Fibroblast of lung (primary cell): ENCODE measurements around the gene GLOD5. TPM values are rescaled to one million over a fixed set of nuclear protein-coding genes. Genes with fewer than 3 reads are reported as not detected.

Experiments
- DNase-seq, 2 donors: peaks; one replicate each; pipeline versions ENCODE4 v3.0.0 to v3.0.0-alpha.2; 2010; ENCODE audit warnings: low read depth in 2 of 2
- H2AFZ ChIP-seq: 2 replicates; pipeline ENCODE4 v1.5.1; 2012; ENCODE audit warnings: low read length, control low read depth, inconsistent platforms
- H3K27ac ChIP-seq: 2 replicates; pipeline ENCODE4 v1.5.1; 2011; ENCODE audit warnings: low read length, control low read depth; ENCODE audit not compliant: insufficient read depth
- H3K27me3 ChIP-seq: 2 replicates; pipeline ENCODE4 v1.5.1; 2011; ENCODE audit warnings: mild to moderate bottlenecking, low read length; ENCODE audit not compliant: control insufficient read depth, insufficient read depth
- H3K36me3 ChIP-seq: 2 replicates; pipeline ENCODE4 v1.5.1; 2011; ENCODE audit warnings: low read length; ENCODE audit not compliant: control insufficient read depth, insufficient read depth
- H3K4me1 ChIP-seq: 2 replicates; pipeline ENCODE4 v1.5.1; 2011; ENCODE audit warnings: low read length; ENCODE audit not compliant: control insufficient read depth, insufficient read depth; ENCODE audit errors: extremely low read depth
- H3K4me2 ChIP-seq: 2 replicates; pipeline ENCODE4 v1.5.1; 2011; ENCODE audit warnings: low read length, control low read depth; ENCODE audit not compliant: insufficient read depth; ENCODE audit errors: extremely low read depth
- H3K4me3 ChIP-seq, 4 experiments: fragments of 200-600 bp in 1 of 4; sonication (generic) in 1 of 4; replicated peaks in 1 of 4; 2 replicates each; pipeline ENCODE4 v1.5.1; 2011 to 2016; ENCODE audit warnings: low read length in 4 of 4, low read depth in 3 of 4, mild to moderate bottlenecking in 3 of 4, control low read depth in 2 of 4, inconsistent platforms in 1 of 4, mixed read lengths in 1 of 4; ENCODE audit not compliant: insufficient read depth in 1 of 4; ENCODE audit errors: control extremely low read depth in 1 of 4
- H3K79me2 ChIP-seq: 2 replicates; pipeline ENCODE4 v1.5.1; 2012; ENCODE audit warnings: mild to moderate bottlenecking, low read length, inconsistent platforms; ENCODE audit not compliant: control insufficient read depth, insufficient read depth
- H3K9ac ChIP-seq: 2 replicates; pipeline ENCODE4 v1.5.1; 2011; ENCODE audit warnings: mild to moderate bottlenecking, low read length, control low read depth; ENCODE audit not compliant: insufficient read depth
- H3K9me3 ChIP-seq: 2 replicates; pipeline ENCODE4 v1.5.1; 2012; ENCODE audit warnings: low read depth, low read length; ENCODE audit not compliant: control insufficient read depth, insufficient read depth
- H4K20me1 ChIP-seq: 2 replicates; pipeline ENCODE4 v1.5.1; 2011; ENCODE audit warnings: low read length; ENCODE audit not compliant: control insufficient read depth, insufficient read depth; ENCODE audit errors: extremely low read depth
- EZH2 ChIP-seq: IDR thresholded peaks from 2 replicates; pipeline ENCODE4 v1.5.1; 2012; ENCODE audit warnings: low read length, control low read depth, mild to moderate bottlenecking; ENCODE audit errors: missing control alignments
- polyA plus RNA-seq, 2 donors: library from polyadenylated mRNA; depleted of rRNA in 1 of 2; stranded (reverse) in 1 of 2; unstranded in 1 of 2; fragments of >200 nt; gene quantifications; 2 replicates each; pipeline ENCODE4 v1.2.1, GENCODE V29; 2011 to 2012; ENCODE audit warnings: missing spikeins in 1 of 2
- total RNA-seq: library from RNA; depleted of rRNA; stranded (reverse); fragments of >200 nt; gene quantifications from 2 replicates; pipeline ENCODE4 v1.2.1, GENCODE V29; 2014
- TF ChIP-seq, protein P1 (sequence below), 2 donors: IDR thresholded peaks in 1 of 2; conservative IDR thresholded peaks in 1 of 2; 1 replicate in 1 of 2; 2 replicates in 1 of 2; pipeline ENCODE4 v1.5.1; 2011 to 2012; ENCODE audit warnings: low read length in 2 of 2, control low read depth in 1 of 2, inconsistent platforms in 1 of 2, low read depth in 1 of 2, mild to moderate bottlenecking in 1 of 2

The GLOD5 gene
- total and polyA plus RNA-seq, 2 donors (not counting 1 experiment from before 2014, with no cell fraction given) = not detected

DNA sequence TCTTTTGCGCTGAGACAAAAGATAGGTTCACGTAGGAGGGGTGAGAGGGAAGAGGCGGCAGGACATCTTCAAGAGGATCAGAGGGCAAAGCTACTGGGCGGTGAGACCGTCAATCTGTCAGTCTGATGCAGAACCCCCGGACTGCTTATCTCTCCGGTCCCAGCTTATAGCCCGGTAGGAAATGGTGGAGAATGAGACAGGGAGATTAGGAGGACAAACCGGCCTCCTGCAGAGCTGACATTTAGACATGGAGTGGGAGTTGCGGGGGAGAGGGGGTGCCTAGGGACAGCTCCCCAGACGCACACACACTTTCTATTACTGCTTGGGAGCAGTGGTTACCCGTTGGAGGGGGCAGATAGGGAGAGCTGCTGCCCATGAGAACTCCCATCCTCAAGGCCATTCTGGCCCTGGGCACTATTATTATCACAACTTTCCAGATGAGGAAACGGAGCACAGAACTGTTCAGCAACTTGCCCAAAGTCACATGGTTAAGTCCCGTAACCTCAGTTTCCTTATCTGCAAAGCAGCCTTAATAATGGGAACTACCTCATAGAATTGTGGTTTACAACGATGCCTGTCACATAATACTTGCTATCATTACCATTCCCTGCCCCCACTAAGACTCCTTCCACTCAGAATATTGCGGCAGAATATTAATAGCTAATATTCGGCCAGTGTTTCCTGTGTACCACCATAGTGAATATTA is 39.2 kb downstream of the GLOD5 start:
- no peaks in the 10 kb centered on the region for H3K79me2 ChIP-seq
- H3K27ac ChIP-seq = peak overlapping the region; percentile 95
- H3K27me3 ChIP-seq = no peaks in the 10 kb centered on the region
- peak overlapping the region; percentile 98 for H3K4me2 ChIP-seq
- H2AFZ ChIP-seq = peak overlapping the region; percentile 83
- H3K36me3 ChIP-seq = no peaks in the 10 kb centered on the region
- H3K9me3 ChIP-seq = no peaks in the 10 kb centered on the region
- TF ChIP-seq, protein P1, sequence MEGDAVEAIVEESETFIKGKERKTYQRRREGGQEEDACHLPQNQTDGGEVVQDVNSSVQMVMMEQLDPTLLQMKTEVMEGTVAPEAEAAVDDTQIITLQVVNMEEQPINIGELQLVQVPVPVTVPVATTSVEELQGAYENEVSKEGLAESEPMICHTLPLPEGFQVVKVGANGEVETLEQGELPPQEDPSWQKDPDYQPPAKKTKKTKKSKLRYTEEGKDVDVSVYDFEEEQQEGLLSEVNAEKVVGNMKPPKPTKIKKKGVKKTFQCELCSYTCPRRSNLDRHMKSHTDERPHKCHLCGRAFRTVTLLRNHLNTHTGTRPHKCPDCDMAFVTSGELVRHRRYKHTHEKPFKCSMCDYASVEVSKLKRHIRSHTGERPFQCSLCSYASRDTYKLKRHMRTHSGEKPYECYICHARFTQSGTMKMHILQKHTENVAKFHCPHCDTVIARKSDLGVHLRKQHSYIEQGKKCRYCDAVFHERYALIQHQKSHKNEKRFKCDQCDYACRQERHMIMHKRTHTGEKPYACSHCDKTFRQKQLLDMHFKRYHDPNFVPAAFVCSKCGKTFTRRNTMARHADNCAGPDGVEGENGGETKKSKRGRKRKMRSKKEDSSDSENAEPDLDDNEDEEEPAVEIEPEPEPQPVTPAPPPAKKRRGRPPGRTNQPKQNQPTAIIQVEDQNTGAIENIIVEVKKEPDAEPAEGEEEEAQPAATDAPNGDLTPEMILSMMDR (conservative IDR thresholded peaks at IDR 0.05 in 1 of 2, IDR thresholded peaks at IDR 0.05 in 1 of 2; ENCODE audit: low read depth in 1 of 2, low read length in 2 of 2) = no peak
- TF ChIP-seq EZH2 = no peak
- no peaks in the 10 kb centered on the region for H4K20me1 ChIP-seq
- H3K4me1 ChIP-seq = no peaks in the 10 kb centered on the region
- DNase-seq = no peak
- peak overlapping the region; percentile 60 to 89 (median 64) for H3K4me3 ChIP-seq
- peak overlapping the region; percentile 79 for H3K9ac ChIP-seq

DNA sequence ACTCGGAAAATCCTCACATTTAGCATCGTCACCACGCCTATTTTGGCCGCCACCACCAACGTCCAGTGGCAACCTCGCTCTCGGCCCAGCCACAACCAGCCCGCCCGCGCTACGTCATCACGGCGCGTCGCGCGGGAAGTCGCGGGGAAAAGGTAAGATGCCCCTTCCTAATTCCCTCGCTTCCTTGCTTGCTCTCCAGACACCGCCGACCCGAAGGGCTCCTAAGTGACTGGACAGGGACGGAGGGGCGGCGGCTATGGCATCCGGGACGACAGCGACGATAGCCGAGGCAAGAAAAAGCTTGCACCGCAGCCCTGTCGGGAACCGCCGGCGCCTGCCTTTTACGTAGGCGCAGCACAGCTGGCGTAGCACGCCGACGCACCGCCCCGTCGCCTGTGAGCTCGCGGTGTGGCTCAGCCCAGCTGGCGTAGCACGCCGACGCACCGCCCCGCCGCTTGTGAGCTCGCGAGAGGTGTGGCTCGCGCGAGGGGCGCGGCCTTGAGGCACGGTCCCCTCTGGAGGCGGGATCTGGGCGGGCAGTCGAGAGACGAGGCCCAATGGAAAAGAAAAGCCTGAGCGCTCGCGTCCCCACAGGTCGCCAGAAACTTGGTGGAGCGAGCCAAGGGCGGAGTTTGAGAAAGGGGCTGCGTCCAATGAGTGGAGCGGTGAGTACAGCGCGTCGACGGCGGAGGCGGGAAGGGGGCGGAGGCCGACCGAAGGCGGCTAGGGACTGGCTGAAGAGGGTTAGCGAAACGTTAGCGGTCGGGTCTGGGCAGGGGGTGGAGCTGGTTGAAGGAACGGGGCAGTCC is 39.9 kb downstream of the GLOD5 start, which contains the start of gene HDAC6:
Gene HDAC6, plus strand, starts transcription at position 788 of the 809 bp plus-strand sequence. CDS start 626 bp downstream, outside the sequence.
- peak within 1 kb of the TSS; percentile 79 for H3K9ac ChIP-seq
- no peaks in the 10 kb centered on the region for H3K4me1 ChIP-seq
- H3K27me3 ChIP-seq = no peaks in the 10 kb centered on the region
- DNase-seq = peak; percentile 98
- H3K4me2 ChIP-seq = peak within 1 kb of the TSS; percentile 98
- peak within 1 kb of the TSS; percentile 83 for H2AFZ ChIP-seq
- no peaks in the 10 kb centered on the region for H3K79me2 ChIP-seq
- H3K27ac ChIP-seq = peak within 1 kb of the TSS; percentile 95
- TF ChIP-seq EZH2 = no peak
- TF ChIP-seq, protein P1 (conservative IDR thresholded peaks at IDR 0.05 in 1 of 2, IDR thresholded peaks at IDR 0.05 in 1 of 2; ENCODE audit: low read depth in 1 of 2, low read length in 2 of 2) = no peak
- H4K20me1 ChIP-seq = no peaks in the 10 kb centered on the region
- no peaks in the 10 kb centered on the region for H3K9me3 ChIP-seq
- H3K4me3 ChIP-seq = peak within 1 kb of the TSS; percentile 60 to 89 (median 72)
- H3K36me3 ChIP-seq = no peaks in the 10 kb centered on the region
